Neural crest cell (in vitro differentiated cells): ENCODE data around the gene TMEM50B. TPM values are rescaled to one million over a fixed set of nuclear protein-coding genes. Genes with fewer than 3 reads are reported as not detected.
"Not testable (repeated sequence)": the region's sequence is repeated elsewhere in the genome, so short reads cannot be mapped to it uniquely, and the experiment has no call there.

Experiments
- DNase-seq: peaks from one replicate; pipeline ENCODE4 v3.0.0; 2021; ENCODE audit warnings: low read depth, mixed read lengths, low spot score
- H3K27ac Mint-ChIP-seq: one replicate; pipeline ENCODE4 v1.8.0; 2021; ENCODE audit warnings: mild to moderate bottlenecking, mixed read lengths; ENCODE audit not compliant: unreplicated experiment
- H3K27me3 Mint-ChIP-seq: 2 replicates; pipeline ENCODE4 v1.8.0; 2021; ENCODE audit warnings: low read depth, mild to moderate bottlenecking, mixed read lengths
- H3K36me3 Mint-ChIP-seq: 2 replicates; pipeline ENCODE4 v1.8.0; 2021; ENCODE audit warnings: low read depth, mild to moderate bottlenecking, mixed read lengths
- H3K4me1 Mint-ChIP-seq: 2 replicates; pipeline ENCODE4 v1.8.0; 2021; ENCODE audit warnings: mixed read lengths
- H3K4me3 Mint-ChIP-seq: one replicate; pipeline ENCODE4 v1.8.0; 2021; ENCODE audit warnings: mild to moderate bottlenecking, mixed read lengths
- H3K9me3 Mint-ChIP-seq: 2 replicates; pipeline ENCODE4 v1.8.0; 2021; ENCODE audit warnings: mixed read lengths
- CTCF ChIP-seq: fragments of 200-600 bp; sonication (generic); conservative IDR thresholded peaks from 2 replicates; pipeline ENCODE4 v1.5.0; 2021; ENCODE audit warnings: antibody characterized with exemption, mild to moderate bottlenecking
- total RNA-seq: library from RNA; stranded (reverse); gene quantifications from 2 replicates; pipeline ENCODE4 v1.2.1, GENCODE V29; 2021

The TMEM50B gene
- total RNA-seq, 1 donor from 2014 or later: 23.2 TPM

- Mint-ChIP-seq H3K27me3 (no peaks in the 10 kb centered on the region), H3K9me3 (no peaks in the 10 kb centered on the region), H3K36me3 (no peaks in the 10 kb centered on the region), H3K4me3 (no peak overlapping the region), H3K4me1 (no peaks in the 10 kb centered on the region), H3K27ac (no peak overlapping the region)
- no peak for TF ChIP-seq CTCF
- DNase-seq: no peak
Observed at GRCh38 chr21:33458861-33459260, 20.9 kb downstream of the TMEM50B start.

- peaks cover 6% of the 10 kb centered on the region for H3K36me3 Mint-ChIP-seq
- no peak overlapping the region for H3K27ac Mint-ChIP-seq
Observed at GRCh38 chr21:33455686-33456446, 23.9 kb downstream of the TMEM50B start.

GRCh38 chr21:33452362-33452761, 27.4 kb downstream of the TMEM50B start:
- DNase-seq: no peak
- Mint-ChIP-seq H3K4me1 (no peaks in the 10 kb centered on the region), H3K9me3 (no peaks in the 10 kb centered on the region), H3K4me3 (no peak overlapping the region), H3K27me3 (no peaks in the 10 kb centered on the region), H3K27ac (no peak overlapping the region), H3K36me3 (peaks cover 6% of the 10 kb centered on the region)
- TF ChIP-seq CTCF: no peak

More at GRCh38 chr21:33455686-33456446, 23.9 kb downstream of the TMEM50B start:
- no peaks in the 10 kb centered on the region for H3K4me1 Mint-ChIP-seq
- DNase-seq: no peak
- no peaks in the 10 kb centered on the region for H3K9me3 Mint-ChIP-seq
- H3K4me3 Mint-ChIP-seq: no peak overlapping the region
- no peak for TF ChIP-seq CTCF
- no peaks in the 10 kb centered on the region for H3K27me3 Mint-ChIP-seq

- no peak for TF ChIP-seq CTCF
- H3K27ac Mint-ChIP-seq: no peak overlapping the region
Observed at GRCh38 chr21:33451634-33452071, 28.1 kb downstream of the TMEM50B start.

GRCh38 chr21:33449616-33450015, 30.2 kb downstream of the TMEM50B start:
- no peak overlapping the region for H3K4me3 Mint-ChIP-seq
- peaks cover 6% of the 10 kb centered on the region for H3K36me3 Mint-ChIP-seq
- H3K4me1 Mint-ChIP-seq: no peaks in the 10 kb centered on the region
- no peaks in the 10 kb centered on the region for H3K9me3 Mint-ChIP-seq
- no peak for DNase-seq
- no peaks in the 10 kb centered on the region for H3K27me3 Mint-ChIP-seq
- TF ChIP-seq CTCF: no peak
- H3K27ac Mint-ChIP-seq: no peak overlapping the region

More at GRCh38 chr21:33451634-33452071, 28.1 kb downstream of the TMEM50B start:
- Mint-ChIP-seq H3K36me3 (peaks cover 6% of the 10 kb centered on the region), H3K4me1 (no peaks in the 10 kb centered on the region), H3K9me3 (no peaks in the 10 kb centered on the region), H3K27me3 (no peaks in the 10 kb centered on the region), H3K4me3 (no peak overlapping the region)
- no peak for DNase-seq

- not testable (repeated sequence) for H3K4me3 Mint-ChIP-seq, H3K36me3 Mint-ChIP-seq, H3K9me3 Mint-ChIP-seq, H3K4me1 Mint-ChIP-seq, H3K27me3 Mint-ChIP-seq, H3K27ac Mint-ChIP-seq, DNase-seq
Observed at GRCh38 chr21:33446620-33447019, 33.2 kb downstream of the TMEM50B start.
